Loucy (cell line): ENCODE data around the gene EEPD1.

Source experiments
- H2AFZ ChIP-seq: fragments of 200-600 bp; sonication (generic); 2 replicates; pipeline ENCODE4 v1.6.0; 2016; ENCODE audit warnings: antibody characterized with exemption, mild to moderate bottlenecking, low read length, moderate library complexity
- H3F3A ChIP-seq: fragments of 200-600 bp; 2 replicates; pipeline ENCODE4 v1.6.0; 2016; ENCODE audit warnings: antibody characterized with exemption, low read depth, mild to moderate bottlenecking
- H3K27me3 ChIP-seq: fragments of 200-600 bp; sonication (generic); 2 replicates; pipeline ENCODE4 v1.6.1; 2014; ENCODE audit warnings: low read length, mild to moderate bottlenecking; ENCODE audit not compliant: insufficient read depth, poor library complexity, severe bottlenecking
- H3K36me3 ChIP-seq: fragments of 200-600 bp; sonication (generic); 2 replicates; pipeline ENCODE4 v1.6.1; 2016; ENCODE audit warnings: low read length; ENCODE audit not compliant: insufficient read depth
- H3K4me1 ChIP-seq: fragments of 200-600 bp; sonication (generic); 2 replicates; pipeline ENCODE4 v1.5.1; 2014; ENCODE audit warnings: low read length, mild to moderate bottlenecking; ENCODE audit not compliant: insufficient read depth, poor library complexity, severe bottlenecking
- H3K4me2 ChIP-seq: fragments of 200-600 bp; sonication (generic); 2 replicates; pipeline ENCODE4 v1.6.0; 2014; ENCODE audit warnings: antibody characterized with exemption, low read length, low read depth, mild to moderate bottlenecking; ENCODE audit not compliant: poor library complexity, severe bottlenecking
- H3K4me3 ChIP-seq: fragments of 200-600 bp; sonication (generic); 2 replicates; pipeline ENCODE4 v1.5.1; 2014; ENCODE audit warnings: low read length, mild to moderate bottlenecking, mixed read lengths; ENCODE audit not compliant: poor library complexity, severe bottlenecking
- H3K79me2 ChIP-seq: fragments of 200-600 bp; sonication (generic); 2 replicates; pipeline ENCODE4 v1.6.1; 2014; ENCODE audit warnings: low read length; ENCODE audit not compliant: insufficient read depth
- H3K9ac ChIP-seq: fragments of 200-600 bp; sonication (generic); 2 replicates; pipeline ENCODE4 v1.6.0; 2014; ENCODE audit warnings: mild to moderate bottlenecking, low read depth, low read length, moderate library complexity; ENCODE audit not compliant: poor library complexity, severe bottlenecking
- H3K9me2 ChIP-seq: fragments of 200-600 bp; sonication (generic); replicated peaks from 2 replicates; pipeline ENCODE4 v1.6.1; 2016; ENCODE audit warnings: low read depth, low read length, mixed read lengths
- H3K9me3 ChIP-seq: fragments of 200-600 bp; sonication (generic); 2 replicates; pipeline ENCODE4 v1.6.1; 2014; ENCODE audit warnings: mild to moderate bottlenecking, antibody characterized with exemption, low read length, low read depth; ENCODE audit not compliant: insufficient read depth
- H4K20me1 ChIP-seq: fragments of 200-600 bp; sonication (generic); 2 replicates; pipeline ENCODE4 v1.6.0; 2014; ENCODE audit warnings: antibody characterized with exemption, low read length, mild to moderate bottlenecking; ENCODE audit not compliant: insufficient read depth, poor library complexity, severe bottlenecking
- CTCF ChIP-seq: fragments of 200-600 bp; sonication (generic); conservative IDR thresholded peaks from 2 replicates; pipeline ENCODE4 v1.5.1; 2014; ENCODE audit warnings: mild to moderate bottlenecking, antibody characterized with exemption, low read length
- EZH2phosphoT487 ChIP-seq: fragments of 200-600 bp; IDR thresholded peaks from 2 replicates; pipeline ENCODE4 v1.6.1; 2018; ENCODE audit warnings: antibody characterized with exemption, mild to moderate bottlenecking, moderate library complexity, borderline replicate concordance

The EEPD1 gene

GRCh38 chr7:36155811-36156361 is 2.8 kb downstream of the EEPD1 start:
- Histone ChIP-seq H3K4me3 (peak overlapping the region; percentile 86), H4K20me1 (no peaks in the 10 kb centered on the region), H3K9me3 (no peaks in the 10 kb centered on the region), H3K4me1 (peaks cover 77% of the 10 kb centered on the region), H3K79me2 (peaks cover 43% of the 10 kb centered on the region), H3K9me2 (no peaks in the 10 kb centered on the region), H3K36me3 (no peaks in the 10 kb centered on the region), H3K9ac (peak overlapping the region; percentile 36), H3F3A (no peaks in the 10 kb centered on the region), H2AFZ (no peak overlapping the region), H3K27me3 (no peaks in the 10 kb centered on the region), H3K4me2 (peak overlapping the region; percentile 79)
- TF ChIP-seq EZH2phosphoT487 (no peak), CTCF (peak; percentile 48)

GRCh38 chr7:36157527-36158320 is 4.7 kb downstream of the EEPD1 start:
- H3K4me1 ChIP-seq, result peaks cover 91% of the 10 kb centered on the region
- peaks cover 56% of the 10 kb centered on the region for H3K79me2 ChIP-seq

GRCh38 chr7:36158321-36158605 is 5.2 kb downstream of the EEPD1 start:
- Histone ChIP-seq H3F3A (no peaks in the 10 kb centered on the region), H4K20me1 (no peaks in the 10 kb centered on the region), H2AFZ (no peak overlapping the region), H3K27me3 (no peaks in the 10 kb centered on the region), H3K79me2 (peaks cover 56% of the 10 kb centered on the region), H3K4me2 (peak overlapping the region; percentile 79), H3K9ac (peak overlapping the region; percentile 5), H3K9me3 (no peaks in the 10 kb centered on the region), H3K36me3 (no peaks in the 10 kb centered on the region), H3K4me3 (peak overlapping the region; percentile 86), H3K9me2 (no peaks in the 10 kb centered on the region), H3K4me1 (peaks cover 95% of the 10 kb centered on the region)
- TF ChIP-seq EZH2phosphoT487 (no peak), CTCF (no peak)

More at GRCh38 chr7:36157527-36158320, 4.7 kb downstream of the EEPD1 start:
- Histone ChIP-seq H3K4me3 (peak overlapping the region; percentile 86), H3K36me3 (no peaks in the 10 kb centered on the region), H3K27me3 (no peaks in the 10 kb centered on the region), H2AFZ (no peak overlapping the region), H4K20me1 (no peaks in the 10 kb centered on the region), H3K9me2 (no peaks in the 10 kb centered on the region), H3K9ac (peak overlapping the region; percentile 5), H3K9me3 (no peaks in the 10 kb centered on the region), H3K4me2 (peak overlapping the region; percentile 79), H3F3A (no peaks in the 10 kb centered on the region)
- TF ChIP-seq EZH2phosphoT487 (no peak), CTCF (no peak)
